Activated naive CD4-positive, alpha-beta T cell treated with Interleukin-2 at 50 U/mL for 16 hours (primary cell): ENCODE data around the gene OR7A10.
"Not testable (repeated sequence)": the region's sequence is repeated elsewhere in the genome, so short reads cannot be mapped to it uniquely, and the experiment has no call there.

Source experiments
- DNase-seq: peaks from one replicate; pipeline ENCODE4 v3.0.0-alpha.2; 2020

The OR7A10 gene

GRCh38 chr19:14792250-14792649, 56.5 kb downstream of the OR7A10 start:
- not testable (repeated sequence) for DNase-seq
